Stimulated activated naive CD8-positive, alpha-beta T cell treated with anti-CD3 and anti-CD28 coated beads, Interleukin-15, amount 100 ng/mL, for 72 hours (primary cell): ENCODE results near the gene CFAP299.

ENCODE experiments used
- ATAC-seq: fragments of 150-1000 bp; cut with Tn5 transposase; 2 replicates; pipeline ENCODE4 v1.10.0; 2021; ENCODE audit warnings: mild to moderate bottlenecking, moderate library complexity
- DNase-seq, 2 donors: peaks; one replicate each; pipeline ENCODE4 v3.0.0; 2021 to 2022
- H3K27ac Mint-ChIP-seq, 2 donors: one replicate each; pipeline ENCODE4 v1.8.0; 2022; ENCODE audit warnings: mild to moderate bottlenecking in 2 of 2, mixed read lengths in 2 of 2, moderate library complexity in 2 of 2
- H3K27me3 Mint-ChIP-seq: one replicate; pipeline ENCODE4 v1.8.0; 2022; ENCODE audit warnings: mixed read lengths
- H3K4me1 Mint-ChIP-seq: one replicate; pipeline ENCODE4 v1.8.0; 2022; ENCODE audit warnings: mild to moderate bottlenecking, mixed read lengths
- H3K4me3 Mint-ChIP-seq, 2 donors: one replicate each; pipeline ENCODE4 v1.8.0; 2022; ENCODE audit warnings: mild to moderate bottlenecking in 2 of 2, mixed read lengths in 2 of 2, moderate library complexity in 1 of 2
- H3K9me3 Mint-ChIP-seq, 2 donors: one replicate each; pipeline ENCODE4 v1.8.0; 2022; ENCODE audit warnings: mixed read lengths in 2 of 2

The CFAP299 gene

GRCh38 chr4:80471756-80472155 lies 136.2 kb downstream of the CFAP299 start:
- Mint-ChIP-seq H3K27me3 (no peaks in the 10 kb centered on the region), H3K4me1 (peaks cover 9% of the 10 kb centered on the region), H3K4me3 (no peak overlapping the region), H3K27ac (no peak overlapping the region), H3K9me3 (peaks cover 3 to 9% of the 10 kb centered on the region in 2 donors)
- DNase-seq (no peak), ATAC-seq (no peak)

- DNase-seq (no peak), ATAC-seq (no peak)
- Mint-ChIP-seq H3K27ac (peak overlapping the region in 1 of 2 donors; percentile 0), H3K4me3 (no peak overlapping the region), H3K4me1 (peaks cover 9% of the 10 kb centered on the region), H3K27me3 (no peaks in the 10 kb centered on the region), H3K9me3 (peaks cover 8 to 14% of the 10 kb centered on the region in 2 donors)
Measured at GRCh38 chr4:80475236-80475635, 139.7 kb downstream of the CFAP299 start.

GRCh38 chr4:80475798-80476197 lies 140.3 kb downstream of the CFAP299 start:
- Mint-ChIP-seq H3K4me3 (no peak overlapping the region), H3K4me1 (peaks cover 9% of the 10 kb centered on the region), H3K27ac (no peak overlapping the region), H3K9me3 (peaks cover 8 to 14% of the 10 kb centered on the region in 2 donors), H3K27me3 (no peaks in the 10 kb centered on the region)
- DNase-seq (no peak), ATAC-seq (no peak)

GRCh38 chr4:80484712-80485111 lies 149.2 kb downstream of the CFAP299 start:
- no peaks in the 10 kb centered on the region for H3K4me1 Mint-ChIP-seq
- peaks cover 6 to 9% of the 10 kb centered on the region in 2 donors for H3K9me3 Mint-ChIP-seq
- no peaks in the 10 kb centered on the region for H3K27me3 Mint-ChIP-seq
- H3K4me3 Mint-ChIP-seq: no peak overlapping the region
- ATAC-seq: no peak
- H3K27ac Mint-ChIP-seq: no peak overlapping the region
- no peak for DNase-seq

GRCh38 chr4:80486603-80487002 lies 151.1 kb downstream of the CFAP299 start:
- Mint-ChIP-seq H3K9me3 (peaks cover 6 to 13% of the 10 kb centered on the region in 2 donors), H3K27me3 (no peaks in the 10 kb centered on the region), H3K4me1 (peaks cover under 1% of the 10 kb centered on the region), H3K4me3 (no peak overlapping the region), H3K27ac (no peak overlapping the region)
- ATAC-seq: no peak
- DNase-seq: no peak

- no peak for DNase-seq
Measured at GRCh38 chr4:80489798-80490197, 154.3 kb downstream of the CFAP299 start.

GRCh38 chr4:80492761-80493160 lies 157.2 kb downstream of the CFAP299 start:
- no peaks in the 10 kb centered on the region for H3K27me3 Mint-ChIP-seq
- H3K4me1 Mint-ChIP-seq: peaks cover 26% of the 10 kb centered on the region
- DNase-seq (peak; percentile 15 to 31), ATAC-seq (peak; percentile 98)
- H3K9me3 Mint-ChIP-seq: peaks cover 20 to 47% of the 10 kb centered on the region in 2 donors
- H3K4me3 Mint-ChIP-seq: peak overlapping the region; percentile 16 to 27
- peak overlapping the region in 1 of 2 donors; percentile 90 for H3K27ac Mint-ChIP-seq

More at GRCh38 chr4:80489798-80490197, 154.3 kb downstream of the CFAP299 start:
- Mint-ChIP-seq H3K4me3 (no peak overlapping the region), H3K4me1 (peaks cover 26% of the 10 kb centered on the region), H3K9me3 (peaks cover 12 to 31% of the 10 kb centered on the region in 2 donors), H3K27me3 (no peaks in the 10 kb centered on the region), H3K27ac (no peak overlapping the region)
- ATAC-seq: no peak

- H3K4me1 Mint-ChIP-seq: peaks cover 35% of the 10 kb centered on the region
- H3K27ac Mint-ChIP-seq: no peak overlapping the region
- no peaks in the 10 kb centered on the region for H3K27me3 Mint-ChIP-seq
- peaks cover 31 to 46% of the 10 kb centered on the region in 2 donors for H3K9me3 Mint-ChIP-seq
- no peak for ATAC-seq
- H3K4me3 Mint-ChIP-seq: no peak overlapping the region
- no peak for DNase-seq
Measured at GRCh38 chr4:80495865-80496264, 160.3 kb downstream of the CFAP299 start.

GRCh38 chr4:80498725-80499124 lies 163.2 kb downstream of the CFAP299 start:
- Mint-ChIP-seq H3K27me3 (no peaks in the 10 kb centered on the region), H3K27ac (no peak overlapping the region), H3K9me3 (peaks cover 32% of the 10 kb centered on the region in 2 donors), H3K4me3 (no peak overlapping the region), H3K4me1 (peaks cover 25% of the 10 kb centered on the region)
- no peak for ATAC-seq
- no peak for DNase-seq

GRCh38 chr4:80500613-80501012 lies 165.1 kb downstream of the CFAP299 start:
- H3K27ac Mint-ChIP-seq: no peak overlapping the region
- ATAC-seq (peak; percentile 98), DNase-seq (peak in 1 of 2 donors; percentile 11)
- H3K27me3 Mint-ChIP-seq: no peaks in the 10 kb centered on the region
- peak overlapping the region in 1 of 2 donors; percentile 40 for H3K4me3 Mint-ChIP-seq
- peaks cover 23% of the 10 kb centered on the region for H3K4me1 Mint-ChIP-seq
- H3K9me3 Mint-ChIP-seq: peaks cover 27 to 32% of the 10 kb centered on the region in 2 donors

GRCh38 chr4:80507077-80507476 lies 171.5 kb downstream of the CFAP299 start:
- H3K4me1 Mint-ChIP-seq: peaks cover 38% of the 10 kb centered on the region
- no peak overlapping the region for H3K27ac Mint-ChIP-seq

GRCh38 chr4:80507507-80507906 lies 172.0 kb downstream of the CFAP299 start:
- ATAC-seq: peak; percentile 49
- H3K4me3 Mint-ChIP-seq: no peak overlapping the region

More at GRCh38 chr4:80507077-80507476, 171.5 kb downstream of the CFAP299 start:
- DNase-seq (no peak), ATAC-seq (no peak)
- Mint-ChIP-seq H3K27me3 (no peaks in the 10 kb centered on the region), H3K4me3 (no peak overlapping the region), H3K9me3 (peaks cover 0 to 7% of the 10 kb centered on the region in 2 donors)

GRCh38 chr4:80515496-80515895 lies 180.0 kb downstream of the CFAP299 start:
- Mint-ChIP-seq H3K27ac (no peak overlapping the region), H3K4me3 (no peak overlapping the region), H3K4me1 (no peaks in the 10 kb centered on the region), H3K27me3 (no peaks in the 10 kb centered on the region), H3K9me3 (no peaks in the 10 kb centered on the region)
- no peak for ATAC-seq
- DNase-seq: no peak

More at GRCh38 chr4:80507507-80507906, 172.0 kb downstream of the CFAP299 start:
- no peak for DNase-seq
- H3K9me3 Mint-ChIP-seq: peaks cover 0 to 7% of the 10 kb centered on the region in 2 donors
- no peak overlapping the region for H3K27ac Mint-ChIP-seq
- H3K4me1 Mint-ChIP-seq: peaks cover 34% of the 10 kb centered on the region
- no peaks in the 10 kb centered on the region for H3K27me3 Mint-ChIP-seq

GRCh38 chr4:80521438-80521837 lies 185.9 kb downstream of the CFAP299 start:
- no peak overlapping the region for H3K27ac Mint-ChIP-seq
- H3K4me1 Mint-ChIP-seq: no peaks in the 10 kb centered on the region
- ATAC-seq (no peak), DNase-seq (no peak)
- H3K4me3 Mint-ChIP-seq: no peak overlapping the region
- no peaks in the 10 kb centered on the region for H3K27me3 Mint-ChIP-seq
- peaks cover 5 to 8% of the 10 kb centered on the region in 2 donors for H3K9me3 Mint-ChIP-seq

GRCh38 chr4:80526697-80527096 lies 191.2 kb downstream of the CFAP299 start:
- no peaks in the 10 kb centered on the region for H3K27me3 Mint-ChIP-seq
- no peaks in the 10 kb centered on the region for H3K4me1 Mint-ChIP-seq
- DNase-seq: no peak
- no peak for ATAC-seq
- H3K4me3 Mint-ChIP-seq: no peak overlapping the region
- peaks cover 5 to 8% of the 10 kb centered on the region in 2 donors for H3K9me3 Mint-ChIP-seq
- H3K27ac Mint-ChIP-seq: no peak overlapping the region

GRCh38 chr4:80529026-80529425 lies 193.5 kb downstream of the CFAP299 start:
- peaks cover 0 to 8% of the 10 kb centered on the region in 2 donors for H3K9me3 Mint-ChIP-seq
- no peak overlapping the region for H3K4me3 Mint-ChIP-seq
- H3K27me3 Mint-ChIP-seq: no peaks in the 10 kb centered on the region
- H3K27ac Mint-ChIP-seq: no peak overlapping the region
- H3K4me1 Mint-ChIP-seq: no peaks in the 10 kb centered on the region
- ATAC-seq: no peak
- no peak for DNase-seq
